ENCODE results near the gene IQGAP2.

The IQGAP2 gene

DNA sequence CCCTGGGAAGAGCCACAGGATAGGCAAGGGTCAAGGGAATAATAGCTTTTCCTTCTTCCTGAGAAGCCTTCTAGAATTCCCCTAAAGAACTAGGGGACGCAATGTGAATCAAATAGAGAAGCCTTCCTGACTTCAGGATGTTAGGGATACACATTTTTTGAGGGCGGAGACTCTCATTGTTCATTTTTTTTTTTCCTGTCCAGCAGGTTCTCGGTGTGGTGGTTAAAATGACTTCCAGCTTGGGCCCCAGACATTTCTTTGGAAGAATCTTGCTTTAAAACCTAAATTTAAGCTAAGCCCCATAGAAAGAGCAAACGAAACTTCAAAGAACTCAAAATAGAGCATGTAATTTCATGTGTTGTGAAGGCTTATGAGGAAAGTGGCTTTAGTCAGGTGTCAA lies 80.8 kb downstream of the IQGAP2 start:
- POLR2A ChIA-PET = no interaction called here
- no peak for DNase-seq (ENCODE audit: extremely low spot score)
- CTCF ChIA-PET = interaction anchor here (0.8 to 1.3 kb wide), 2 partner anchors 17 to 80 kb away, joined by 3 to 7 read pairs; no protein-coding TSS in a partner anchor
- TF ChIP-seq, protein P1, sequence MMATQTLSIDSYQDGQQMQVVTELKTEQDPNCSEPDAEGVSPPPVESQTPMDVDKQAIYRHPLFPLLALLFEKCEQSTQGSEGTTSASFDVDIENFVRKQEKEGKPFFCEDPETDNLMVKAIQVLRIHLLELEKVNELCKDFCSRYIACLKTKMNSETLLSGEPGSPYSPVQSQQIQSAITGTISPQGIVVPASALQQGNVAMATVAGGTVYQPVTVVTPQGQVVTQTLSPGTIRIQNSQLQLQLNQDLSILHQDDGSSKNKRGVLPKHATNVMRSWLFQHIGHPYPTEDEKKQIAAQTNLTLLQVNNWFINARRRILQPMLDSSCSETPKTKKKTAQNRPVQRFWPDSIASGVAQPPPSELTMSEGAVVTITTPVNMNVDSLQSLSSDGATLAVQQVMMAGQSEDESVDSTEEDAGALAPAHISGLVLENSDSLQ (IDR thresholded peaks at IDR 0.05) = no peak

DNA sequence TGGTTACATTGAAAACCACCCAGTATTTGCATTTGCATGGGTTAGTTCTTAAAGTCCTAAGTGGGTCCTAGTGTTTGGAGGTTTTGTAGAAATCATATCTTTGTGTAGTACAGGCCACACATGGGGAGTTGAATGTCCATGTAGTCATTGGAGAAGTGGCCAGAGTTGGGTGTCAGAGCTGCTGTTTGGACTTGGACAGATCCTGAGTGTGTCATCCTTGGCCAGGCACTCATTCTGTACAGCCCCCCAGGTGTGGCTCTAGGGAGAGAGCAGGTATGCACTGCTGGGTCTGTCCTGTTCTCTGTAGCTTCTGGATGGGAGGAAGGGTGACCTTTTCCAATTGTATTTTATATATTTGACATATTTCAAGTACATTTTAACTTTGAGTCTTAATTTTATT lies 82.4 kb downstream of the IQGAP2 start:
- TF ChIP-seq SUZ12 (IDR thresholded peaks at IDR 0.05) = no peak
- no peak for TF ChIP-seq LEF1 (IDR thresholded peaks at IDR 0.05; ENCODE audit: borderline replicate concordance)
- no peak for TF ChIP-seq HDGF (IDR thresholded peaks at IDR 0.05; ENCODE audit: borderline replicate concordance)
- POLR2A ChIA-PET = no interaction called here
- no peak for DNase-seq (ENCODE audit: extremely low spot score)
- CTCF ChIA-PET = no interaction called here

DNA sequence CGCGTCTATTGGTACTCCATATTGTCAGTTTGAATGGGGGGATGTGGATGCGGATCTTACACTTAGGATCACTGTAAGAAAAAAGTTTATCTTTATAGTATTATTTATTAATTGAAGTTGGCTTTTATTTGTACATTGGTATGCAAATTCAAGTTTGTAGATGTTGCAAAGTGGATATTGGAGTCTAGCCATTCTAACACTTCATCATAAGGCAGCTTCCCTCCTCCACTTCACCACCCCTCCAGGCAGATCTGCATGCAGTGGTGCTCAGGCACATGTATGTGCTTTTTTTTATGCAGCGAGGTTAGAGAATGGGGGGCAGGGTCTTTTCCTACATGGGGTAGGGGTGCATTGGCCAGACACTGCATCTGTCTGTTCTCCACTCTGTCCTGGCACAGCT lies 84.3 kb downstream of the IQGAP2 start:
- no peak for DNase-seq (ENCODE audit: extremely low spot score)
- POLR2A ChIA-PET = no interaction called here
- CTCF ChIA-PET = no interaction called here
- no peak for TF ChIP-seq ELF4 (IDR thresholded peaks at IDR 0.05)
- no peak for TF ChIP-seq FOXA1 (IDR thresholded peaks at IDR 0.05)
- TF ChIP-seq LEF1 (IDR thresholded peaks at IDR 0.05; ENCODE audit: borderline replicate concordance) = no peak
- no peak for TF ChIP-seq ARNT (IDR thresholded peaks at IDR 0.05)
- TF ChIP-seq ZNF384 (IDR thresholded peaks at IDR 0.05) = no peak
- TF ChIP-seq SUZ12 (IDR thresholded peaks at IDR 0.05) = no peak
- TF ChIP-seq SP1 (IDR thresholded peaks at IDR 0.05) = no peak

DNA sequence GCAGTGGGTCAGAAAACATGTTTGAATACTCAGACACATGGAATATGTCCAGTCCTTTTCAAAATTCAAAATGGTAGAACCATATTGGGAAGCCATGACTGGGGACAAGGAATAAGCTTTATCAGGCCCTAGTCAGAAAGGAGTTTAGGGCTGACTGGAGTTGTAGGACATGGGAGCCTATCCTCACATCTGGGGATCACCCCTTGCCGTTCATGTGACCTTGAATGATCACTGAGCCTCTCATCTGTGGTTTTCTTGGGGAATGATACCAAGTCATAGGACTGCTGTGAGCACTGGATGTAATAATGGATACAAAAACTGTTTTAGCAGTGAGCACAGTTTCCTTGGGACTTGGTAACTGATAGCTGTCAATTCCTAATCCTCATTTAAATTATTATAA lies 84.7 kb downstream of the IQGAP2 start:
- ChIA-PET POLR2A (no interaction called here), CTCF (no interaction called here)
- no peak for TF ChIP-seq L3MBTL2 (conservative IDR thresholded peaks at IDR 0.05)
- TF ChIP-seq FOXA1 (IDR thresholded peaks at IDR 0.05) = no peak
- no peak for TF ChIP-seq NFRKB (IDR thresholded peaks at IDR 0.05)
- TF ChIP-seq BHLHE40 (IDR thresholded peaks at IDR 0.05; ENCODE audit: borderline replicate concordance) = no peak
- TF ChIP-seq SP1 (IDR thresholded peaks at IDR 0.05) = no peak
- no peak for TF ChIP-seq FOXK2 (IDR thresholded peaks at IDR 0.05)
- no peak for TF ChIP-seq ELF4 (IDR thresholded peaks at IDR 0.05)
- TF ChIP-seq CTBP1 (IDR thresholded peaks at IDR 0.05; ENCODE audit: borderline replicate concordance) = no peak
- no peak for TF ChIP-seq SUZ12 (IDR thresholded peaks at IDR 0.05)
- no peak for TF ChIP-seq TARDBP (IDR thresholded peaks at IDR 0.05)
- TF ChIP-seq LEF1 (IDR thresholded peaks at IDR 0.05; ENCODE audit: borderline replicate concordance) = no peak
- TF ChIP-seq HDGF (IDR thresholded peaks at IDR 0.05; ENCODE audit: borderline replicate concordance) = no peak
- no peak for TF ChIP-seq ARNT (IDR thresholded peaks at IDR 0.05)
- DNase-seq (ENCODE audit: extremely low spot score) = no peak

DNA sequence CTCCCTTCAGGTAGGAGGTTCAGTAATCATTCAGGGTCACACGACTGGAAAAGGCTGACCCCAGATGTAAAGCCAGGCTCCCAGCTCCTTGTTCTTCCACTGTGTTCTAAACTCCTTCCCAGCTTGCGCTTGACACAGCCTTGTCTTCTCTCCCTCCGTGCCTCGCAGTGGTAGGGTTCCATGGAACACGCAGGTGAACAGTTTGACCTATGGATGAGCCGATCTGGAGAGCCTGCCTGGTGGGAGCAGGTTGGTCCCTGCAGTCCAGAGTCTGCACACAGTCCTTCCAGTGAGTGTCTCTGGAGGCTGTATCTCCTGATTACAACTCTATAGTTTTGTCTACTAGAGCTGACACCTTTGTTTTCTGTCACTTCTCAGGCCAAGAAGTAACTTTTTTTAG lies 85.9 kb downstream of the IQGAP2 start:
- ChIA-PET CTCF (interaction anchor here (1.6 kb wide), 1 partner anchor 15 kb away, joined by 3 read pairs; no protein-coding TSS in a partner anchor), POLR2A (interaction anchor here (0.8 kb wide), 1 partner anchor 22 kb away, joined by 3 read pairs; no protein-coding TSS in a partner anchor)
- DNase-seq (ENCODE audit: extremely low spot score) = no peak
- TF ChIP-seq SP1 (IDR thresholded peaks at IDR 0.05) = no peak
- TF ChIP-seq, protein P1 (IDR thresholded peaks at IDR 0.05) = no peak
- TF ChIP-seq NFRKB (IDR thresholded peaks at IDR 0.05) = no peak
- no peak for TF ChIP-seq CTBP1 (IDR thresholded peaks at IDR 0.05; ENCODE audit: borderline replicate concordance)
- no peak for TF ChIP-seq ELF4 (IDR thresholded peaks at IDR 0.05)
- no peak for TF ChIP-seq FOXK2 (IDR thresholded peaks at IDR 0.05)
- no peak for TF ChIP-seq ZNF384 (IDR thresholded peaks at IDR 0.05)
- TF ChIP-seq LEF1 (IDR thresholded peaks at IDR 0.05; ENCODE audit: borderline replicate concordance) = no peak
- TF ChIP-seq SUZ12 (IDR thresholded peaks at IDR 0.05) = no peak
- no peak for TF ChIP-seq FOXM1 (IDR thresholded peaks at IDR 0.05; ENCODE audit: borderline replicate concordance)
- no peak for TF ChIP-seq TARDBP (IDR thresholded peaks at IDR 0.05)
- TF ChIP-seq HDGF (IDR thresholded peaks at IDR 0.05; ENCODE audit: borderline replicate concordance) = no peak
- no peak for TF ChIP-seq FOXA1 (IDR thresholded peaks at IDR 0.05)
- no peak for TF ChIP-seq BHLHE40 (IDR thresholded peaks at IDR 0.05; ENCODE audit: borderline replicate concordance)
- TF ChIP-seq ARNT (IDR thresholded peaks at IDR 0.05) = no peak
- TF ChIP-seq L3MBTL2 (conservative IDR thresholded peaks at IDR 0.05) = no peak

DNA sequence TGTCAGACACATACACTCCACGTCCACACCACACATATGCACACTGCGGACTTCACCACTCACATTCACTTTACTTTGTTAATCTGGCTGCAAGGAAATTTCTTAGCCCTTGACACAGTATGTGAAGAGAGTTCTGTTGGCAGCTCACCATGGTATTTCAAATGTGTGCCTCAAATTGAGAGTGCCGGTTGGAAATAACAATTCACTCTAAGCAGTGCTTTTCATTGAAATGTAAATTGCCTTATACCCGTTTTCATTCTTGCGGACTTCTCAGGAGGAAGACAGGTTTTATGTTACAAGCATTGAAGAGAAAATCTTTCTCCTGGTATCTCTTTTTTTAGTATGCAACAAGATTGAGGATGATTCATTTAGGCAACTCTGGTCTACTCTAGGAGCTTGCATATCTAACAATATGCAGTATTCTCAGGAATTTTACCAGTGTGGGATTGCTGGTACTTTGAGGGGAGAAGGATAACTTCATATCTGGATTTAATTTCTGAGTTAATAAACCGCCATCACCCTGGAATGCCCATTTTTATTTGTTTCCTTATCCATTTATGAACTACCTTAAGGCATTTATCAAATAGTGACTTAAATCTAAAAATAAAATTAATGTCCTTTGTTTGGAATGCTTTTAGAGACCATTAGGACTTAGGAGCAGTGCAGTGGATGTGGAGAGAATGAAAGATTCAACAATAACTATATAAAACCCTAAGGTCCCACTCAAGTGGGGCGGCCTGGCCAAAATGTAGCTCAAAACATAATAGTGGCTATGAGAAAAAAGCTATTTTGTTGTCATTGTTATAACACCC lies 87.0 kb downstream of the IQGAP2 start:
- no peak for TF ChIP-seq CTBP1 (IDR thresholded peaks at IDR 0.05; ENCODE audit: borderline replicate concordance)
- no peak for TF ChIP-seq FOXM1 (IDR thresholded peaks at IDR 0.05; ENCODE audit: borderline replicate concordance)
- no peak for TF ChIP-seq SP1 (IDR thresholded peaks at IDR 0.05)
- TF ChIP-seq ARNT (IDR thresholded peaks at IDR 0.05) = no peak
- TF ChIP-seq FOXK2 (IDR thresholded peaks at IDR 0.05) = no peak
- no peak for TF ChIP-seq TARDBP (IDR thresholded peaks at IDR 0.05)
- TF ChIP-seq HDGF (IDR thresholded peaks at IDR 0.05; ENCODE audit: borderline replicate concordance) = no peak
- TF ChIP-seq BHLHE40 (IDR thresholded peaks at IDR 0.05; ENCODE audit: borderline replicate concordance) = no peak
- no peak for TF ChIP-seq FOXA1 (IDR thresholded peaks at IDR 0.05)
- TF ChIP-seq LEF1 (IDR thresholded peaks at IDR 0.05; ENCODE audit: borderline replicate concordance) = no peak
- TF ChIP-seq SUZ12 (IDR thresholded peaks at IDR 0.05) = no peak
- no peak for TF ChIP-seq L3MBTL2 (conservative IDR thresholded peaks at IDR 0.05)
- DNase-seq (ENCODE audit: extremely low spot score) = no peak
- ChIA-PET CTCF (interaction anchor here (1.6 kb wide), 1 partner anchor 17 kb away, joined by 3 read pairs; no protein-coding TSS in a partner anchor), POLR2A (interaction anchor here (0.7 kb wide), 1 partner anchor 23 kb away, joined by 3 read pairs; no protein-coding TSS in a partner anchor)

DNA sequence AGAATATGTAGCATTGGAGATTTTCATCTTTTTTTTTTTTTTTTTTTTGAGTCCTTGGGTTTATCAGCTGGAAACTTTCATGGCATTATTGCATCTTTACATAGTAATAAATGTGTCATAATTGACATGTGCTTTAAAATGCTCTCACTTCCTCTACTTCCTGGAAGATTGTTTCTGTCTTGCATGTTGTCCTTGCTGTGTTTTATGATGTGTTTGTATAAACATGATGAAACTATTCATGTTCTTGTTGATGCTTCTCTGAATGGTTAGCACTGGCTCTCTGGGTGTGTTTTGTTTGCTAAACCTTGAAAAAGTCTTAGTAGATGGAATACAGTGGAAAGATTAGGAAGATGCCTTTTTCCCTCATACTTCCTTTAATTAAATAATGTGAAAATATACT lies 87.9 kb downstream of the IQGAP2 start:
- TF ChIP-seq, protein P1 (IDR thresholded peaks at IDR 0.05) = 0 out of 2 replicates have a peak, but pooled peaks have one; percentile 25
- no peak for TF ChIP-seq FOXM1 (IDR thresholded peaks at IDR 0.05; ENCODE audit: borderline replicate concordance)
- TF ChIP-seq LEF1 (IDR thresholded peaks at IDR 0.05; ENCODE audit: borderline replicate concordance) = no peak
- ChIA-PET CTCF (no interaction called here), POLR2A (interaction anchor here (0.7 kb wide), 1 partner anchor 24 kb away, joined by 3 read pairs; no protein-coding TSS in a partner anchor)
- DNase-seq (ENCODE audit: extremely low spot score) = no peak
